Dendritic cell treated with granulocyte-macrophage colony-stimulating factor and Interleukin-4, amounts not matched to agents 40 ng/mL and 50 ng/mL, for 4 days (primary cell): ENCODE measurements around the gene DNM1.

Source experiments
- H3K27ac Mint-ChIP-seq: one replicate; pipeline ENCODE4 v1.8.0; 2022; ENCODE audit warnings: mild to moderate bottlenecking, mixed read lengths
- H3K27me3 Mint-ChIP-seq: one replicate; pipeline ENCODE4 v1.8.0; 2022; ENCODE audit warnings: mild to moderate bottlenecking, mixed read lengths
- H3K36me3 Mint-ChIP-seq: one replicate; pipeline ENCODE4 v1.8.0; 2022; ENCODE audit warnings: low read depth, mixed read lengths
- H3K4me1 Mint-ChIP-seq: one replicate; pipeline ENCODE4 v1.8.0; 2022; ENCODE audit warnings: low read depth, mixed read lengths
- H3K4me3 Mint-ChIP-seq: one replicate; pipeline ENCODE4 v1.8.0; 2022; ENCODE audit warnings: mild to moderate bottlenecking, moderate library complexity, mixed read lengths
- H3K9me3 Mint-ChIP-seq: one replicate; pipeline ENCODE4 v1.8.0; 2022; ENCODE audit warnings: mixed read lengths
- intact Hi-C: fragments of 100-400 bp; cut with micrococcal nuclease; formaldehyde crosslinking; loops from one replicate; pipeline ENCODE4 v1.15.0; 2022

DNM1 gene

GRCh38 chr9:128206484-128206883 lies 3.3 kb downstream of the DNM1 start:
- no peaks in the 10 kb centered on the region for H3K36me3 Mint-ChIP-seq

DNA sequence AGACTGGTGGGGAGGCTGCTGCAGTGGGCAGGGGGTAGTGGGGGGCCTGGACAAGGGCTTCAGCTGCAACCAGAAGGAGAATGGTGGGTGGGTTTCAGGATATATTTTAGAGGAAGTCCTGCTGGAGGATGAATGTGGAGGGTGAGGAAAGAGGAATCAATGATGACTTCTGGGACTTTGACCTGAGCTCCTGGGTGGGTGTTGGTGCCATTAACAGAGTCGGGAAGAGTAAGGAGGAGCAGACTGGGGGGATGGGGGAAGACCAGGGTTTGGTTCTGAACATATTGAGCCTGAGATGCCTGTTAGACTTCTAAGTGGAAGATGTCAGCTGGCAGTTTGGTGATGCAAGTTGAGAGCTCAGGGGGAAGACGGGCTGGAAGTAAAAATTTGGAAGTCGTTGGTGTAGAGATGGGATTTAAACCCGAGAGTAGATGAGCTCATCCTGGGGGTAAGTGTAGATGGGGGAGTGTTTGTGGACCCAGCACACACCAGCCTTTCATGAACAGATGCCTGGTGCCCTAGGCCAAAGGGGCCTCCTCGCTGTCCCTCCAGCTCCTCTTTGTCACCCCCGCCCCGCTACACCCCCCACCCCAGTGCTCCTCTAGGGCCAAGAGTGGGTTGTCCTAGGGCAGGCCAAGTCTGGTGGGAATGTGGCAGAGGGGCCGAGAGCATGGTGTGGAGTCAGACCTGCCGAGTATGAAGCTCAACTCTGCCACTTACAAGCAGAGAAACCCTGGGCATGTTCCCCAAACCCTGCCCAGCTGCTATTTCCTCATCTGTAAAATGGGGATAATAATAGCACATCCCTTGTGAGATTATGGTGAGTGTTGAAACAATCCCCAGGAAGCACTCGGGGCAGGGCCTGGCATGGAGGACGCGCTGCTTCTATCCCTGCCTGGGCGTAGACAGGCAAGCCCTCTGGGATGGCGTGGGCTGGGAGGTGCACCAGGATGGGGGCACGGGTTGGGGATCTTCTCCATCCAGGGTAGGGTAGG lies 4.0 kb downstream of the DNM1 start:
- Mint-ChIP-seq H3K4me3 (no peak overlapping the region), H3K4me1 (peaks cover 41% of the 10 kb centered on the region), H3K27me3 (peaks cover 45% of the 10 kb centered on the region), H3K9me3 (no peaks in the 10 kb centered on the region), H3K27ac (peak overlapping the region; percentile 8), H3K36me3 (no peaks in the 10 kb centered on the region)
- intact Hi-C loops = no loop called here

More at GRCh38 chr9:128206484-128206883, 3.3 kb downstream of the DNM1 start:
- Mint-ChIP-seq H3K4me1 (peaks cover 42% of the 10 kb centered on the region), H3K27me3 (peaks cover 38% of the 10 kb centered on the region), H3K27ac (peak overlapping the region; percentile 8), H3K9me3 (no peaks in the 10 kb centered on the region), H3K4me3 (no peak overlapping the region)
- intact Hi-C loops = no loop called here

DNA sequence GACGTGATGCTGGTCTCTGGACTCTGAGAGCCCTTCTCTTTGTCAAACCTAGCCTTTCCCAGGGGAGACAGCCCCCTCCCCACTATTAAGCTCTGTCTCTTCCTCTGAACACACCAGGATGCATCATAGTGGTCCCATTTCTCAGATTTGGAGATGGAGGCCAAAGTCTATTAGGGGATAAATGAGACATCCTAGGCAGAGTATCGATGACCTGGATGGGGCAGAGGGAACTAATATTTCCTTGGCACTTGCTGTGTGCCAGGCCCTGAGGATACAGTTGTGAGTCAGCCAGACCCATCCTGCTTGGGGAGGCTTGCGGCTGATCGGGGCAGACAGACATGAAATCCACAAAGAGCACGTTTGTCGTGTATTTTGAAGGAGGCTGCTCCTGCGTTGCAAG lies 5.2 kb downstream of the DNM1 start:
- Mint-ChIP-seq H3K9me3 (no peaks in the 10 kb centered on the region), H3K36me3 (no peaks in the 10 kb centered on the region), H3K27me3 (peaks cover 51% of the 10 kb centered on the region), H3K4me3 (no peak overlapping the region), H3K4me1 (peaks cover 32% of the 10 kb centered on the region), H3K27ac (no peak overlapping the region)
- intact Hi-C loops = no loop called here

DNA sequence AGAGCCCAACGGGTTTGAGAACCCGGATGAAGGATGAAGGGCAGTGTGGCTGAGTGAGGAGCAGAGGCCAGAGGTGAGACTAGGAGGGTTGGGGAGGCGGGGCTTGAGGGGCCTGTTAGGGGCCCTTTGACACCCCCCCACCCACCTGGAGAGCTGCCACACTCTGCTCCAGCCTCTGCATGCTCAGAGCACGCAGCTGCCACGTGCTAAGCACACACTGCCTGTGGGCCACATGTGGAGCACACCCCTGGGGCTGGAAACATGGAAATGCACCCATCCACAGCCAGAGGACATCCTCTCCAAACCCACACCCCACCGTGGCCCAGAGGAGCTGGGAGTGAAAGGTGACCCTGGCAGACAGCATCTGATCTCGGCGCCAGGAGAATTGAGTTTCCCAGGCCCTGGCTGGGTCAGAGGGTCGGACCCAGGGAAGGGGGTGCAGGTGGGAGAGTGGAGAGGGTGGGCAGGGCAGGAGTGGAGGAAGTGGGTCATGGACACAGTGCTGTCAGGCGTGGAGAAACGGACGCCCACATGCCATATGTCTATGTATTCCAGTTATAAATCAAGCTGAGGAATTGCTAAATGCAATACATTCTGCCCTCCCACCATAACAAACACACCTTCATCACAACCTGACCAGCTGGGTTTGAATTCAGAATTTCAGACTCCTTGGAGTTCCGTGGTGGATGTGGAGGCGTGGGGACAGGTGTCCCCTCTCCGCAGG lies 5.9 kb downstream of the DNM1 start:
- no peaks in the 10 kb centered on the region for H3K9me3 Mint-ChIP-seq
- H3K27ac Mint-ChIP-seq = no peak overlapping the region
- H3K36me3 Mint-ChIP-seq = no peaks in the 10 kb centered on the region
- intact Hi-C loops = no loop called here
- H3K4me1 Mint-ChIP-seq = peaks cover 35% of the 10 kb centered on the region
- peaks cover 49% of the 10 kb centered on the region for H3K27me3 Mint-ChIP-seq
- no peak overlapping the region for H3K4me3 Mint-ChIP-seq

DNA sequence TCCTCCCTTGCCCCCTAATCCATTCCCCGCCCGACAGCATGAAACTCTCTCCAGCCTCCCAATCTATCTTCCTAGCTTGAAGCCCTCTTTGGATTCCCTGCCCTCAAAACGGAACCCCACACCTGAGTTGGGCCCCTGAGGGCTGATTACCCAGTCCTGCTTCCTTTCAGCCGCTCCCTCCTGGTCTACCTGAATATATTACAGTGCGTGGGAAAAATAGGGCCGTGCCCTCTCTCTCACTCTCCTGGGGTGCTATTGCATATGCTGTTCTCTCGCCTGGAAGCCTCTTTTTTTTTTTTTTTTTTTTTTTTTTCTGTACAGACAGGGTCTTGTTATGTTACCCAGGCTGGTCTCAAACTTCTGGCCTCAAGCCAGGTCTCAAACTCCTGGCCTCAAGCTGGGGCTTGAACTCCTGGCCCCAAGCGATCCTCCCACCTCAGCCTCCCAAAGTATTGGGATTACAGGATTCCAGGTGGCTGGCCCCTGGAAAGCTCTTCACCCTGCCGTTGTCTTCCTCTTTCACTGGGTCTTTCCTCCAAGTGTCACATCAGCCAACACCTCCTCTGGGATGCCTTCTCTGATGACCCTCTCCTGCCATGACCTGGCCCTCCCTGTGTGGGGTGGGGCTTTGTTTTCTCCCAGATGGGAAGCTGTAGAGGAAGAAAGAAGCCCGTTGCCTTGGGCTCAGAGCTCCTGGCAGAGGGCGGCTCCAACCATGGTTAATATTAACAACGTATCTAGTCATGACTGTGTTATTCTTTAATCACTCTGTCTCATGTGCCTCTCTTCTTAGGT lies 8.2 kb downstream of the DNM1 start:
- Mint-ChIP-seq H3K36me3 (no peaks in the 10 kb centered on the region), H3K27me3 (peaks cover 35% of the 10 kb centered on the region), H3K9me3 (no peaks in the 10 kb centered on the region), H3K4me1 (peaks cover 34% of the 10 kb centered on the region), H3K27ac (no peak overlapping the region), H3K4me3 (no peak overlapping the region)
- intact Hi-C loops = loop anchor here (10.0 kb wide), 1 partner anchor 63 kb away; the partner anchor contains the start of genes GOLGA2 and SWI5

GRCh38 chr9:128211981-128212281 lies 8.8 kb downstream of the DNM1 start:
- H3K27me3 Mint-ChIP-seq = peaks cover 33% of the 10 kb centered on the region
- no peaks in the 10 kb centered on the region for H3K36me3 Mint-ChIP-seq
- H3K4me1 Mint-ChIP-seq = peaks cover 34% of the 10 kb centered on the region
- no peak overlapping the region for H3K4me3 Mint-ChIP-seq
- intact Hi-C loops = loop anchor here (10.0 kb wide), 1 partner anchor 63 kb away; the partner anchor contains the start of genes GOLGA2 and SWI5
- no peak overlapping the region for H3K27ac Mint-ChIP-seq
- H3K9me3 Mint-ChIP-seq = no peaks in the 10 kb centered on the region

- Mint-ChIP-seq H3K4me3 (no peak overlapping the region), H3K4me1 (peaks cover 39% of the 10 kb centered on the region), H3K36me3 (peaks cover 7% of the 10 kb centered on the region), H3K27ac (peak overlapping the region; percentile 97), H3K9me3 (no peaks in the 10 kb centered on the region), H3K27me3 (peaks cover 27% of the 10 kb centered on the region)
- intact Hi-C loops = loop anchor here (10.0 kb wide), 1 partner anchor 61 kb away; the partner anchor contains the start of genes GOLGA2 and SWI5
Observed at GRCh38 chr9:128213746-128214497, 10.7 kb downstream of the DNM1 start.

DNA sequence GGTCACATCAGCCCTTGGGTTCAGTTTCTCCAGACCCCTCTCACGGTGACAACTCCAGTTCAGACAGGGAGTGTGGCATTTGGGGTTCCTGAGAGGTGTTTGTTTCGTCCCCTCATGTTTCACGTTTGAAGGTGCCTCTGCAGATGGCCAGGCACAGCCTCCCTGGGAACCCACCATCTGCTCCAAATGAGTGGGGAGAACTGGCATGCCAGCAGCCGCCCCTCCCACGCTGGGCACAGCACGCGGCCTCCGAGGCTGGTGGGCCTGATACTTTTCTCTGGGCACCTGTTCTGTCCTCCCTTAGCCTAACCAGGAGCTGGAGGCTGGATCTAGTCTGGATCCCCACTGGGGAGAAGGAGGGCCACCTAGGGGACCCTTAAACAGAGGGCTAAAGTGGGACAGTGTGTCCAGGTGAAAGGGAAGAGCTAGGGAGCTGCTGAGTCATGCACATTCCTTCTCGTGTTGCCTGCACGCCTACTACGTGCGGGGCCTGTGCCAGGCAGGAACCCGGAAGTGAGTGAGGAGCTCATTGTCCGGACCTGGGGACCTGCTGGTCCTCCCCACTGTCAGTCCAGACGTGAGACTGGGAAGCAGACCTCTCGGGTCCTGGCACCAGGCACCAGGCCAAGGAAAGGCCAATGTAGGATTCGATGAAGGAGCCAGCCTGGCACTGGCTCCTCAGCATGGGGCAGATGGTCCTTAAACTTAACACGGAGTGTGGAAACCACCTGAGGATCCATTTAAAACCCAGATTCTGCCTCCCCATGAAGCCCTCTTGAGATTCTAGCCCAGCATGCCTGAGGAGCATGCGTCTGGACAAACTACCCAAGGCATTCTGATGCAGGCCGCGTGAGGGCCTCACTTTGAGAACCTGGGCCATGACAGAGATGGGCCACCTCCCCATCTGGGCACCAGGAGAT lies 11.7 kb downstream of the DNM1 start:
- Mint-ChIP-seq H3K27me3 (peaks cover 27% of the 10 kb centered on the region), H3K9me3 (no peaks in the 10 kb centered on the region), H3K4me1 (peaks cover 41% of the 10 kb centered on the region), H3K27ac (peak overlapping the region; percentile 97), H3K4me3 (no peak overlapping the region), H3K36me3 (peaks cover 16% of the 10 kb centered on the region)
- intact Hi-C loops = loop anchor here (10.0 kb wide), 1 partner anchor 60 kb away; the partner anchor contains the start of genes GOLGA2 and SWI5

DNA sequence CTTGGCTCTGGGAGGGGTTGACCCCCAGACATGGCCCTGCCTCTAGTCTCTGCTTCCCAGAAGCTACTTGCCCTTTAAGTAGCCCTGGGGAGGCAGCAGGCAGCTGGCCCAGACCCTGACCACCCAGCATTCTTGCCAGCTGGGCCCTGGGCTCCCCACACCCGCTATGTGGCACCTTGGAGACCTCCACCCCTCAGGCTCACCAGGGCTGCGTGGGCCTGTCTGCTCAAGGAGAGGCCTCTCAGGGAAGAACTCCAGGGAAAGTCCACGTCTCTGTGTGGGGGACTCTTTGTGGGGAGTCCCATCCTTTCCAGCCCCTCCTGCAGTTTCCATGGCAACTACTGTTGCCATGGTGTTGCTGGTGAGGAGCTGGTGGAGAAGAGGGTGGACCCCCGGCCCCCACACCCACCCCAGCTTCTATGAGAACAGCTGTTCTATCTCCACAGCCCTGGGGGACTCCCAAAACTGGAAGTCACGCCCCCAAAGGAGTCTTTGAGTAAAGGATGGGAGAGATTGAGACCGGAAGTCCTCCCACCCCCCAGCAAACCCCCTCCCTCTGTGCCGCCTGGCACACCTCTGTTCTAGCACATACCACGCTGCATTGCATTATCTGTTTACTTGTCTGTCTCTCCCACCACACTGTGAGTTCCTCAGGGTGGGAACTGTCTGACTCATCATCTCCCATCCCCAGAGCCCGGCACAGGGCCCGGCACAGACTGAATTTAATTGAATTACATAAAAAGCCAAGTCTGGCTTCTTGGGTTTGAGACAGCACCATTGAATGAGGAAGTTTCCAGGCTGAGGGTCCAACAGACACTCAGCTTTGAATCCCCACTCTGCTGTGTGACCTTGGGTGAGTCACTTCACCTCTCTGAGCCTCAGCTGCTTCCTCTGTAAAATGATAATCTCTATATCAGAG lies 12.6 kb downstream of the DNM1 start:
- H3K4me3 Mint-ChIP-seq = no peak overlapping the region
- H3K27ac Mint-ChIP-seq = peak overlapping the region; percentile 97
- no peaks in the 10 kb centered on the region for H3K9me3 Mint-ChIP-seq
- intact Hi-C loops = loop anchor here (10.0 kb wide), 1 partner anchor 59 kb away; the partner anchor contains the start of genes GOLGA2 and SWI5
- H3K36me3 Mint-ChIP-seq = peaks cover 25% of the 10 kb centered on the region
- H3K4me1 Mint-ChIP-seq = peaks cover 41% of the 10 kb centered on the region
- H3K27me3 Mint-ChIP-seq = peaks cover 26% of the 10 kb centered on the region

GRCh38 chr9:128216781-128217553 lies 13.8 kb downstream of the DNM1 start:
- peaks cover 37% of the 10 kb centered on the region for H3K36me3 Mint-ChIP-seq
- peaks cover 41% of the 10 kb centered on the region for H3K4me1 Mint-ChIP-seq
- peak overlapping the region; percentile 74 for H3K4me3 Mint-ChIP-seq
- no peaks in the 10 kb centered on the region for H3K9me3 Mint-ChIP-seq
- H3K27ac Mint-ChIP-seq = peak overlapping the region; percentile 97
- intact Hi-C loops = loop anchor here (10.0 kb wide), 1 partner anchor 58 kb away; the partner anchor contains the start of genes GOLGA2 and SWI5
- H3K27me3 Mint-ChIP-seq = peaks cover 14% of the 10 kb centered on the region

GRCh38 chr9:128218172-128218517 lies 15.0 kb downstream of the DNM1 start:
- Mint-ChIP-seq H3K27ac (peak overlapping the region; percentile 97), H3K4me1 (peaks cover 47% of the 10 kb centered on the region), H3K4me3 (peak overlapping the region; percentile 74), H3K36me3 (peaks cover 49% of the 10 kb centered on the region), H3K9me3 (no peaks in the 10 kb centered on the region), H3K27me3 (peaks cover 7% of the 10 kb centered on the region)
- intact Hi-C loops = loop anchor here (10.0 kb wide), 1 partner anchor 57 kb away; the partner anchor contains the start of genes GOLGA2 and SWI5
